ENCODE measurements around the gene IGSF22. TPM values are rescaled to one million over a fixed set of nuclear protein-coding genes. Genes with fewer than 3 reads are reported as not detected.

Gene IGSF22
- total and polyA plus RNA-seq, 2 of the 8 experiments (the other 6 are each of a cell fraction or from before 2014, with no cell fraction given) = 0.14 TPM; not detected in 1

GRCh38 chr11:18721561-18722292, 4.3 kb downstream of the IGSF22 start:
- Histone ChIP-seq H2BK5ac (ENCODE audit: low read depth, low read length) (no peak overlapping the region), H3K36me3 (ENCODE audit: control insufficient read depth in 2 of 4, insufficient read depth in 4 of 4, low read length in 3 of 4) (no peaks in the 10 kb centered on the region), H2BK20ac (ENCODE audit: low read length) (0 out of 2 replicates have a peak overlapping the region, but pooled peaks have one; percentile 89), H4K91ac (replicated peaks; ENCODE audit: insufficient read length, low read length) (no peak overlapping the region), H3K27me3 (replicated peaks in 1 of 4; ENCODE audit: control insufficient read depth in 3 of 4, extremely low read depth in 1 of 4, insufficient read depth in 3 of 4, low read length in 3 of 4) (peaks cover 0 to 9% (median 3%) of the 10 kb centered on the region in 4 experiments; a peak in 2 of 7 replicates), H4K5ac (ENCODE audit: insufficient read length, low read depth, low read length) (no peak overlapping the region), H2BK12ac (ENCODE audit: low read depth, low read length) (no peak overlapping the region), H3K27ac (ENCODE audit: low read depth, low read length) (no peak overlapping the region), H3K4me2 (ENCODE audit: insufficient read depth in 1 of 2, low read depth in 2 of 2, low read length in 2 of 2) (peak overlapping the region; percentile 78 to 100), H3K4me3 (ENCODE audit: extremely low read depth in 1 of 4, insufficient read depth in 2 of 4, low read depth in 3 of 4, low read length in 4 of 4) (peak overlapping the region; percentile 48 to 86 (median 80)), H3K4ac (replicated peaks; ENCODE audit: insufficient read length, low read depth, low read length) (no peak overlapping the region), H4K20me1 (replicated peaks in 1 of 2; ENCODE audit: control insufficient read depth in 1 of 2, insufficient read depth in 2 of 2, low read length in 2 of 2) (no peaks in the 10 kb centered on the region), H3K9me3 (ENCODE audit: insufficient read depth in 2 of 2, low read depth in 1 of 2, low read length in 1 of 2) (no peaks in the 10 kb centered on the region), H3K56ac (replicated peaks; ENCODE audit: insufficient read length, low read depth, low read length) (no peak overlapping the region), H3K14ac (ENCODE audit: insufficient read length) (no peak overlapping the region), H3K79me1 (ENCODE audit: low read depth, low read length) (no peaks in the 10 kb centered on the region), H3K9ac (replicated peaks in 1 of 4; ENCODE audit: extremely low read depth in 1 of 4, low read depth in 3 of 4, low read length in 3 of 4) (peak overlapping the region; percentile 57 to 68 (median 61); a peak in 6 of 7 replicates), H3K79me2 (ENCODE audit: control insufficient read depth in 1 of 2, insufficient read depth in 2 of 2, low read length in 2 of 2) (no peaks in the 10 kb centered on the region), H3K23ac (ENCODE audit: insufficient read length) (no peak overlapping the region), H2BK15ac (ENCODE audit: low read length) (peak overlapping the region; percentile 99), H3K18ac (ENCODE audit: extremely low read depth, low read length) (peak overlapping the region; percentile 75; the same call in 1 of the 2 replicates), H4K8ac (ENCODE audit: extremely low read depth, insufficient read depth, low read length) (peak overlapping the region; percentile 79; the same call in 1 of the 2 replicates), H3K23me2 (ENCODE audit: low read depth, low read length) (peaks cover 13% of the 10 kb centered on the region), H2BK120ac (replicated peaks; ENCODE audit: low read depth, low read length) (no peak overlapping the region), H2AFZ (ENCODE audit: low read length) (peak overlapping the region; percentile 99), H2AK5ac (ENCODE audit: low read depth, low read length) (no peak overlapping the region), H3K4me1 (replicated peaks in 1 of 4; ENCODE audit: control insufficient read depth in 3 of 4, insufficient read depth in 4 of 4, low read length in 3 of 4) (peaks cover 0 to 15% (median 10%) of the 10 kb centered on the region in 4 experiments; a peak in 5 of 7 replicates)
- ChIA-PET POLR2A (ENCODE audit: partially characterized antibody) (interaction anchor here (0.7 to 2.6 kb wide), 3 partner anchors 15 to 195 kb away, joined by 6 to 10 read pairs (median 6); partner anchors contain the start of genes TMEM86A and TSG101), CTCF (ENCODE audit: partially characterized antibody) (interaction anchor here (0.6 to 11.9 kb wide), 47 partner anchors 8 to 1259 kb away, joined by 3 to 225 read pairs (median 5); partner anchors contain the start of genes GTF2H1, HPS5, LDHA and MISFA)
- FAIRE-seq = peak; percentile 42
- peak in 1 of 2 experiments; percentile 85 for DNase-seq (ENCODE audit: low read depth in 1 of 2, low spot score in 2 of 2)
- WGBS, 2 experiments (ENCODE audit: extremely low coverage in 1 of 2, insufficient coverage in 1 of 2, insufficient read length in 1 of 2, insufficient replicate concordance in 2 of 2, low coverage in 1 of 2, low lambda C conversion rate in 2 of 2, missing lambda C conversion rate in 1 of 2) = 3% methylated on average over 32 of the region's 36 CpGs; no CpG with 5 or more reads in 1 of the 2 experiments
- TF ChIP-seq JUND (IDR thresholded peaks at IDR 0.05; ENCODE audit: low read length) (no peak), HDAC2 (IDR thresholded peaks at IDR 0.05; ENCODE audit: borderline replicate concordance in 1 of 2, low read depth in 2 of 2, low read length in 2 of 2) (peak in 1 of 2 experiments; percentile 70; a peak in 1 of 4 replicates), GTF2F1 (IDR thresholded peaks at IDR 0.05; ENCODE audit: borderline replicate concordance, low read depth, low read length) (no peak), POU5F1 (IDR thresholded peaks at IDR 0.05; ENCODE audit: low read depth, low read length) (no peak), MAX (IDR thresholded peaks at IDR 0.05) (peak; percentile 45), PHF8 (conservative IDR thresholded peaks at IDR 0.05; ENCODE audit: low read depth, low read length) (0 out of 2 replicates have a peak, but pooled peaks have one; percentile 24), SIN3A (conservative IDR thresholded peaks at IDR 0.05 in 1 of 2, IDR thresholded peaks at IDR 0.05 in 1 of 2; ENCODE audit: low read depth in 1 of 2, low read length in 2 of 2) (peak; percentile 15 to 59; a peak in 2 of 4 replicates), YY1 (IDR thresholded peaks at IDR 0.05; ENCODE audit: low read depth, low read length) (no peak), RAD21 (IDR thresholded peaks at IDR 0.05 in 1 of 2, conservative IDR thresholded peaks at IDR 0.05 in 1 of 2; ENCODE audit: low read depth in 2 of 2, low read length in 2 of 2) (peak; percentile 51 to 55)
